IPS-NIHi7 (cell line): ENCODE data around the gene APOC1.
A peak's percentile ranks its signal among the peaks of the same experiment; 100 is the strongest.
"Not testable (repeated sequence)": the region's sequence is repeated elsewhere in the genome, so short reads cannot be mapped to it uniquely, and the experiment has no call there.

Source experiments
- DNase-seq: peaks from one replicate; pipeline ENCODE4 v3.0.0; 2012; ENCODE audit warnings: mixed read lengths; ENCODE audit errors: extremely low spot score

APOC1 gene

GRCh38 chr19:44889830-44890365 is 24.5 kb upstream of the APOC1 start:
- DNase-seq: no peak

GRCh38 chr19:44890366-44891015 is 23.9 kb upstream of the APOC1 start:
- DNase-seq: peak; percentile 97

GRCh38 chr19:44891016-44891882 is 23.2 kb upstream of the APOC1 start, which contains the start of gene TOMM40:
TSS of gene TOMM40 (plus strand) at chr19:44891254. CDS start at chr19:44891416, 162 bp downstream.
- peak; percentile 96 for DNase-seq

- no peak for DNase-seq
Observed at GRCh38 chr19:44892932-44893331, 21.5 kb upstream of the APOC1 start.

GRCh38 chr19:44893332-44894051 is 20.9 kb upstream of the APOC1 start:
- no peak for DNase-seq

- no peak for DNase-seq
Observed at GRCh38 chr19:44894052-44894400, 20.4 kb upstream of the APOC1 start.

GRCh38 chr19:44894946-44895345 is 19.5 kb upstream of the APOC1 start:
- DNase-seq: no peak

GRCh38 chr19:44897835-44898234 is 16.6 kb upstream of the APOC1 start:
- DNase-seq: no peak

GRCh38 chr19:44900328-44901244 is 13.8 kb upstream of the APOC1 start:
- no peak for DNase-seq

- DNase-seq: no peak
Observed at GRCh38 chr19:44903216-44903601, 11.2 kb upstream of the APOC1 start.

GRCh38 chr19:44903602-44904425 is 10.6 kb upstream of the APOC1 start:
- DNase-seq: peak; percentile 74

GRCh38 chr19:44904426-44904994 is 9.9 kb upstream of the APOC1 start:
- DNase-seq: no peak

- DNase-seq: peak; percentile 73
Observed at GRCh38 chr19:44905437-44906160, 8.8 kb upstream of the APOC1 start, which contains the start of gene APOE. TSS of gene APOE (plus strand) at chr19:44905796. CDS start at chr19:44906625, 829 bp downstream.

GRCh38 chr19:44907613-44908012 is 6.8 kb upstream of the APOC1 start:
- no peak for DNase-seq

- no peak for DNase-seq
Observed at GRCh38 chr19:44908074-44908835, 6.2 kb upstream of the APOC1 start.

GRCh38 chr19:44908836-44909261 is 5.6 kb upstream of the APOC1 start:
- no peak for DNase-seq

GRCh38 chr19:44909775-44910174 is 4.6 kb upstream of the APOC1 start:
- DNase-seq: no peak

GRCh38 chr19:44911896-44912295 is 2.5 kb upstream of the APOC1 start:
- not testable (repeated sequence) for DNase-seq
